ENCODE measurements around the gene RASL11A.
"Not testable (repeated sequence)": the region's sequence is repeated elsewhere in the genome, so short reads cannot be mapped to it uniquely, and the experiment has no call there.

RASL11A gene
- total RNA-seq = 2.9 to 7.9 (median 5.3) reads per million in 4 donors

GRCh38 chr13:27270594-27271520, at the start of gene RASL11A:
TSS of gene RASL11A (plus strand) at chr13:27270830. CDS start at chr13:27270945, 115 bp downstream.
- DNase-seq = peak; percentile 51 to 67 (median 60)

GRCh38 chr13:27222100-27222499, 48.5 kb upstream of the RASL11A start:
- not testable (repeated sequence) for DNase-seq

- DNase-seq = no peak
Measured at GRCh38 chr13:27226991-27227390, 43.6 kb upstream of the RASL11A start.

GRCh38 chr13:27228131-27228530, 42.5 kb upstream of the RASL11A start:
- DNase-seq = no peak

- DNase-seq = no peak
Measured at GRCh38 chr13:27229642-27230041, 41.0 kb upstream of the RASL11A start.

GRCh38 chr13:27233964-27234363, 36.7 kb upstream of the RASL11A start:
- DNase-seq = no peak

GRCh38 chr13:27236478-27236877, 34.2 kb upstream of the RASL11A start:
- DNase-seq = no peak

GRCh38 chr13:27242702-27243101, 27.9 kb upstream of the RASL11A start:
- DNase-seq = no peak

- no peak for DNase-seq
Measured at GRCh38 chr13:27245610-27246009, 25.0 kb upstream of the RASL11A start.

GRCh38 chr13:27250833-27251165, 19.8 kb upstream of the RASL11A start:
- DNase-seq = no peak

GRCh38 chr13:27251166-27252091, 19.2 kb upstream of the RASL11A start, which contains the start of gene RPL21:
TSS of gene RPL21 (plus strand) at chr13:27251558. CDS start at chr13:27253777, 2,219 bp downstream.
- DNase-seq = peak; percentile 78 to 95 (median 85)

GRCh38 chr13:27252467-27252866, 18.2 kb upstream of the RASL11A start:
- no peak for DNase-seq

- no peak for DNase-seq
Measured at GRCh38 chr13:27257233-27257568, 13.4 kb upstream of the RASL11A start.

- DNase-seq = no peak
Measured at GRCh38 chr13:27257648-27258253, 12.9 kb upstream of the RASL11A start.

- DNase-seq = no peak
Measured at GRCh38 chr13:27258637-27259386, 11.8 kb upstream of the RASL11A start.

GRCh38 chr13:27259831-27260230, 10.8 kb upstream of the RASL11A start:
- DNase-seq = no peak

GRCh38 chr13:27261396-27261795, 9.2 kb upstream of the RASL11A start:
- DNase-seq = no peak

GRCh38 chr13:27263438-27263837, 7.2 kb upstream of the RASL11A start:
- no peak for DNase-seq

- DNase-seq = no peak
Measured at GRCh38 chr13:27264181-27264580, 6.4 kb upstream of the RASL11A start.

- DNase-seq = no peak
Measured at GRCh38 chr13:27264648-27265047, 6.0 kb upstream of the RASL11A start.

GRCh38 chr13:27266917-27267316, 3.7 kb upstream of the RASL11A start:
- DNase-seq = no peak

GRCh38 chr13:27267596-27267995, 3.0 kb upstream of the RASL11A start:
- DNase-seq = no peak
